ENCODE data around the gene DNA2.
"Not testable (repeated sequence)": the region's sequence is repeated elsewhere in the genome, so short reads cannot be mapped to it uniquely, and the experiment has no call there.

The DNA2 gene

GRCh38 chr10:68471586-68472408 lies at the start of gene DNA2:
Gene DNA2, minus strand, starts transcription at chr10:68471973. Its CDS starts 109 bp downstream, at chr10:68471864.
- no peak for FAIRE-seq

DNA sequence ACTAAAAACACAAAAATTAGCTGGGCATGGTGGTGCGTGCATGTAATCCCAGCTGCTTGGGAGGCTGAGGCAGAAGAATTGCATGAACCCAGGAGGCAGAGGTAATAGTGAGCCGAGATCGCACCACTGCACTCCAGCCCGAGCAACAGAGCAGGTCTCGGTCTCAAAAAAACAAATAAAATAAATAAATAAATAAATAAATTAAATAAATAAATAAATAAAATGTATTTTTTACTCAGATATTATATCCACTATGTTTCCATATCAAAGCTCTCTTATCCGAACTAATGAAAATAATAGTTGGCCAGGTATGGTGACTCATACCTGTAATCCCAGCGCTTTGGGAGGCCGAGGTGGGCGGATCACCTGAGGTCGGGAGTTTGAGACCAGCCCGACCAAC lies 46.8 kb upstream of the DNA2 start:
- FAIRE-seq, result not testable (repeated sequence)

DNA sequence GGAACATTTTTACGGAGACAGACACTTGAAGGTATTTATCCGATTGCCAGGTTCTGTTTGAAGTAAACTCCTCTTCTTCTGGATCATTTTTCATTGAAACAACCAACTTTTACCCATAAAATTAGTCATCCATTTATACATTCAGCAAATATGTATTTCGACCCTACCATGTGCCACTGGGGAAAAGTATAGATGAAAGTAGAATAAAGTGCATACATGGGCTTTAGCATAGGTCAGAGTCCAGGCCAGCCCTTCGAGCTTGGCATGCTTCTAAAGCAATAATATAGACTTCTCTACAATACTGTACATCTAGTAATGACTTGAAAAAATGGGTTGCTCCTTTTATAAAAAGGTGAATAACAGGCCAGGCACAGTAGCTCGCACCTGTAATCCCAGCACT lies 45.4 kb upstream of the DNA2 start:
- FAIRE-seq, result no peak

GRCh38 chr10:68516766-68517165 lies 45.0 kb upstream of the DNA2 start:
- FAIRE-seq, result no peak

GRCh38 chr10:68516216-68516615 lies 44.4 kb upstream of the DNA2 start:
- FAIRE-seq, result not testable (repeated sequence)

- FAIRE-seq, result no peak
Measured at GRCh38 chr10:68508090-68508489, 36.3 kb upstream of the DNA2 start.

DNA sequence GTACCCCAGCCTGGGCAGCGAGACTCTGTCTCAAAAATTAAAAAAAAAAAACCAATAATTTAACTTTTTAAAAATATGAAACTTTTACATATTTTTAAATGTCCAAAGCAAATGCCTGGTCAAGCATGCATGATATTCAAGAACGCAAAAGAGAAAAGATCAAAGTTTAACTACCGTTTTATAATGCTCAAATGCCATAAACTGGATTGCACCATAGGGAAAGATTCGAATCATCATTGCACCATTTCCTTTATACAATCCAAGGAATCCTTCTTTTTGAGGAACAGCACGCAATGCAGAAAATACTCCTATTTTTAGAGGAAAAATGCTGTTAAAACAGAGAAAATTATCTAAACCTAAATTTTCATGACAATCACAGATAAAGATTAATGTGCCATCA lies 34.6 kb upstream of the DNA2 start:
- no peak for FAIRE-seq

- FAIRE-seq, result peak; percentile 30
Measured at GRCh38 chr10:68502846-68503245, 31.1 kb upstream of the DNA2 start.

DNA sequence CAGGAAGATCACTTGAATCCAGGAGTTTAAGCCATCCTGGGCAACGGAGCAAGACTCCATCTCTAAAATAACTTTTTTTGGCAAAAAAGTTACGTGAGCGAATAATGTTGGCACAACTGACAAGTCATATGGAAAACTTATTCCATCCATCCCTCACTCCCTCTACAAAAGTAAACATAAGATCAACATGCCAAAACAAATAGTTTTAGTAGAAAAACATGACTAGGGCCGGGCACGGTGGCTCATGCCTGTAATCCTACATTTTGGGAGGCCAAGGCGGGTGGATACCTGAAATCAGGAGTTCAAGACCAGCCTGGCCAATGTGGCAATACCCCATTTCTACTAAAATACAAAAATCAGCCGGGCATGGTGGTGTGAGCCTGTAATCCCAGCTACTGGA lies 29.9 kb upstream of the DNA2 start:
- no peak for FAIRE-seq

DNA sequence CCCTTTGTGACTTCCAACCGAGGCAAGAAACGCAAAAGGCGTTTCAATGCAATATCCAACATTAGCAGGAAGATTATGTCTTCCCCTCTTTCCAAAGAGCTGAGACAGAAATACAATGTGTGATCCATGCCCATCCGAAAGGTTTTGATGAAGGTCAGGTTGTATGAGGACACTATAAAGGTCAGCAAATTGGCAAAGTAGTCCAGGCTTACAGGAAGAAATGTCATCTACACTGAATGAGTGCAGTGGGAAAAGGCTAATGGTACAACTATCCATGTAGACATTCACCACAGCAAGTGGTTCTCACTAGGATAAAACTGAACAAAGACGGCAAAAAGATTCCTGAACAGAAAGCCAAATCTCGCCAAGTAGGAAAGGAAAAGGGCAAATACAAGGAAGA lies 27.8 kb upstream of the DNA2 start:
- no peak for FAIRE-seq

DNA sequence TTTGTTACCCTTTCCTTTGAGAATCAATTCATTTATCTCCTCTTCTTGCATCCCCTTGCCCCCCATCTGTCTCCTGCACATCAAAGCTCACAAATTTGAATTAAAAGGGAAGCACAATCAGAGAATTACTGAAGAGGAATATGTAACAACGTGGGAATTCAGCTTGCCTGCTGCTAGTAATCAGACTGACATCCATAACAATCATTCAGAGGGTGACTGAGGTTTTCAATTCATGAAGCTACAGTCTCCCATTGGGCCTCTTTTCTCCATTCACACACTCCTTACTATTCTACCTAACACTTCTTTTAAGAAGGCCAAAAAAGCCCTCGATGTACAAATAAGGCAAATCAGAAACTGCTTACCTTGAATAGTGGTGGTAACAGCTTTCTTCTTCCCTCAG lies 24.3 kb upstream of the DNA2 start:
- FAIRE-seq, result no peak

DNA sequence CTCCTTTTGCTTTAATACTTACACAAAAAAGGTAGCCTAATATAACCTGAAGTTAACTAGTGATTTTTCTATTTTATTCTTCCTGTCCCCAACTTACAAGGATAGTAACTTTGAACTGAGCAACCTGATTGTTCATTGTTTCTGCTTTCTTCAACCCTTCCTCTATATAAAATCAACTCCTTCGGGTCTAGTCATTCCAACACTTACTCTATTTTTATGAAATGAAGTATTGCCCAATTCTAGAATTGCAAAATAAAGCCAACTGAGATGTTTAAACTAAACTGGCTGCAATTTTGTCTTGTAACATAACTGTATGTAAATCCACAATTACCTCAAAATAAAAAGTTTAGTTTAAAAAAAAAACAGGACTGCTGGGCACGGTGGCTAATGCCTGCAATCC lies 20.3 kb upstream of the DNA2 start:
- FAIRE-seq, result no peak

DNA sequence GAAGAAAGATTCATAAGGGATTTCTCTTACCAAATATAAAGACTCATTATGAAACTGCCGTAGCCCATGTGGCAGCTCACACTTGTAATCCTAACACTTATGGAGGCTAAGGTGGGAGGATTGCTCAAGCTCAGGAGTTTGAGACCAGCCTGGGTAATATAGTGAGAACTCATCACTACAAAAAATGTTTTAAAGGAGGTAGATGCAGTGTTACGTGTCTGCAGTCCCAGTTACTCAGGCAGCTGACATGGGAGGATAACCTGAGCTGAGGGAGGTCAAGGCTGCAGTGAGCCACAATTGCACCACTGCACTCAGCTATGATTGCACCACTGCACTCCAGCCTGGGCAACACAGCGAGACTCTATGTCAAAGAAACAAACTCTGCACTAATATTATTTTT lies 18.1 kb upstream of the DNA2 start:
- FAIRE-seq, result no peak

- FAIRE-seq, result no peak
Measured at GRCh38 chr10:68474021-68474420, 2.2 kb upstream of the DNA2 start.

- no peak for FAIRE-seq
Measured at GRCh38 chr10:68471063-68471585, 649 bp downstream of the DNA2 start.

DNA sequence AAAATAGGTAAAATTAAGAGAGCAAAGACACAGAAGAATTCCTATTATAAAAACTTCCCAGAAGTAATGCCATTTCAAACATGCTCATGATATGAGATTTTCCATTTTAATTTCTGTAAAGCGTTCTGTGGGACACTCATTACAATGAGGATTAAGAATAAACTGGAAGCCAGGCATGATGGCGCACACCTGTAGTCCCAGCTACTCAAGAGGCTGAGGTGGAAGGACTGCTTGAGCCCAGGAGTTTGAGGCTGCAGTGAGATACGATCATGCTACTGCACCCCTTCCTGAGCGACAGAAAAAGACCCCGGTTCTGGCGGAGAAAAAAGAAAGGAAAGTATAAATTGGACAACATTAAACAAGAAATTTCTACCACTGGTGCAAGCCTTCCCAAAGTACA lies 1.5 kb downstream of the DNA2 start:
- no peak for FAIRE-seq

DNA sequence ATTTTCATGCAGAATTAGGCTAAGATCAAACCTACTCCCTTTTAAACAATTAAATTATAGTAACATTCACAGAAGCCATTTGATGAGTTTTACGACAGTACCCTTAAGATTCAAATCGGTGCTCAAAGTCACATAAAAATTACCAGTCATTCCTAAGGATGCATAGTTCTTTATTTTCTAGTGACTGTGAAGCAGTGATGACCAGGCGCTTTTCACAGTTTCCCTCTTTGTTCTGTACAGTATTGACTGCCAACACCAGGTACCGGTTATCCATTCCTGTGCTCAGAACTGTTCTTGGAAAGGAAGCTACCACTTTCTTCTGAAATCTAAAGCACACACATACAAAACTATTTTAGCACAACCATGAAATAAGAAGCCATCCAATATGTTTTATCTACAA lies 1.9 kb downstream of the DNA2 start:
- FAIRE-seq, result no peak

GRCh38 chr10:68464729-68465128 lies 7.0 kb downstream of the DNA2 start:
- FAIRE-seq, result not testable (repeated sequence)

DNA sequence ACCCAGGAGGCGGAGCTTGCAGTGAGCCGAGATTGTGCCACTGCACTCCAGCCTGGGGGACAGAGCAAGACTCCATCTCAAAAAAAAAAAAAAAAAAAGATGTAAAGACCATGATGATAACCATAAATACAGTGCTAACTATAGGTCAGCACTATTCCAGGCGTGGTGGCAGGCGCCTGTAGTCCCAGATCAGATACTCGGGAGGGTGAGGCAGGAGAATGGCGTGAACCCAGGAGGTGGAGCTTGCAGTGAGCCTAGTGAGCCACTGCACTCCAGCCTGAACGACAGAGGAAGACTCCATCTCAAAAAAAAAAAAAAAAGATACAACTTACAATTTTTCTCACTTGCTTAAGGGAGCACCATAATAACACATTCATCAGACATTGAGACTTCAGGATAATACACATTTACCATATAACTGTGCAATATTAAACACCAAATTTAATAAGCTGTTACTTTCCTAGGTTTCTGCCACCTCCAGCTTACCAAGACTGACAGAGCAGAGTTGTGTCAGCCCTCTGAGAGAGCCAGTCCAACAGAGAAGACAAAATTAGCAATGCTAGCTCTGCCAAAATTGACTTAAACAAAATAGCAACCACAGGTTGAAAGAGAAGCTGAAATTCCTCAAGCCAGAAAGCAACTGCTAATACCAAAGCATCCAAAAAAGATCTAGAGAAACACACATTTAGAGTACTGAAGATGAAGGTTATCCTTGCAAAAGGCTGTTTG lies 8.2 kb downstream of the DNA2 start:
- no peak for FAIRE-seq

- FAIRE-seq, result no peak
Measured at GRCh38 chr10:68462536-68462935, 9.2 kb downstream of the DNA2 start.

DNA sequence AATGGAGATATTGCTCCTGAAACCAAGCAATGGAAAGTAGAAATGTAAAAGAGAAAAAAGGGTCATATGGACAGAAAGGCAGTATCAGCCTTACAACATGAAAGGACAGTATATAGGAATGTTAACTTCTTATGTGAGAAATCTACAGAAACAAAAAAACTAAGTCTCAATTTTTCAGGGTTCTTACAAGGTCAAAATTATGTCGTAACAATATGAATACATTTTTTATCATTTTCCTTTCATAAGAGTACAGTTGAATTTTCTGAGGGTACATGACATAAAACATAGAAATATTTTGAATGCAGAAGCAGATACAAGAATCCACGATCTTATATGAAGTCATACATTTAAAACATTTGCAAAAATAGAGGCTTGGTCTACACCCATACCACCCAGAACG lies 10.7 kb downstream of the DNA2 start:
- FAIRE-seq, result no peak

DNA sequence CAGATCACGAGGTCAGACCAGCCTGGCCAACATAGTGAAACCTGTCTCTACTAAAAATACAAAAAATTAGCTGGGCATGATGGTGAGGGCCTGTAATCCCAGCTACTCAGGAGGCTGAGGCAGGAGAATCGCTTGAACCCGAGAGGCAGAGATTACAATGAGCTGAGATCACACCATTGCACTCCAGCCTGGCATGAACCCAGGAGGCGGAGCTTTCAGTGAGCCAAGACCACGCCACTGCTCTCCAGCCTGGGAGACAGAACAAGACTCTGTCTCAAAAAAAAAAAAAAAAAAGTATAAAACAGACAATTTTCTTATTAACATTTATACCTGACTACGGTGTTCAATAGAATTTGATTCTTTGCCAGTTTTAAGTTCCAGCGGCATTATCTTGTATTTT lies 22.1 kb downstream of the DNA2 start:
- not testable (repeated sequence) for FAIRE-seq

GRCh38 chr10:68446179-68446578 lies 25.6 kb downstream of the DNA2 start:
- FAIRE-seq, result no peak

DNA sequence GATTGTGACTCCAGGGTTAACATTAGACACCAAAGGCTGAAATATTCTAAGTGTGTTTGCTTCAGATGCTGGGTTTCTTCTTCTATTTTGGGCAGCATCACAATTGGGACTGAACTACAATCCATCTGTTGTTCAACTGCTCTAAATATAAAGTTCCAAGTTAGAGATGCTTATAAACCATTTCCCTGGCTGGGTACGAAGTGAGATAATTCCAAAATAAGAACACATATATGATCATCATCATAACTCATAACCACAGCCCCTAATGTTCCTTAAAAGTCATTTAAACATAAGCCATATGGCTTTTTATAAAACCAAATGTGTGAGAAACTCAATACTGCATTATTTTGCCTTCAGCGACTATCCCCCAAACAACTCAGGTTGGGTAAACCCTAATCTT lies 28.8 kb downstream of the DNA2 start:
- FAIRE-seq, result no peak
